Esophagus squamous epithelium (tissue), 5 donors: ENCODE data around the gene PDE7B. TPM values are rescaled to one million over a fixed set of nuclear protein-coding genes. Genes with fewer than 3 reads are reported as not detected.

Experiments used
- DNase-seq: peaks from one replicate; lab custom pipeline; 2025; lab: John Stamatoyannopoulos, UW
- H3K27ac ChIP-seq, 4 donors: fragments of 200-600 bp; sonication (generic); one replicate each; pipeline ENCODE4 v1.5.1; 2016 to 2019; ENCODE audit warnings: mild to moderate bottlenecking in 1 of 4
- H3K27me3 ChIP-seq, 4 donors: fragments of 200-600 bp; sonication (generic); 1 replicate in 3 of 4; 2 replicates in 1 of 4; pipeline versions ENCODE4 v1.5.1 to v1.6.0; 2017 to 2021; ENCODE audit warnings: antibody characterized with exemption in 1 of 4
- H3K36me3 ChIP-seq, 3 donors: fragments of 200-600 bp; sonication (generic); one replicate each; pipeline ENCODE4 v1.5.1; 2016 to 2019
- H3K4me1 ChIP-seq, 3 donors: fragments of 200-600 bp; sonication (generic); one replicate each; pipeline ENCODE4 v1.5.1; 2017 to 2019
- H3K4me3 ChIP-seq, 4 donors: fragments of 200-600 bp; sonication (generic); 1 replicate in 3 of 4; 2 replicates in 1 of 4; pipeline ENCODE4 v1.5.1; 2016 to 2019; ENCODE audit warnings: mild to moderate bottlenecking in 2 of 4, moderate library complexity in 1 of 4
- H3K9me3 ChIP-seq, 3 donors: fragments of 200-600 bp; sonication (generic); one replicate each; pipeline ENCODE4 v1.5.1; 2016 to 2019
- POLR2A ChIP-seq, 4 donors: fragments of 450-650 bp; IDR thresholded peaks; one replicate each; pipeline ENCODE4 v1.6.1; 2017; ENCODE audit warnings: antibody characterized with exemption in 4 of 4, mild to moderate bottlenecking in 4 of 4, moderate library complexity in 3 of 4
- WGBS, 2 donors: methylation state at CpG; one replicate each; pipeline ENCODE4 v1.1.5; 2018; 5-methylcytosine and 5-hydroxymethylcytosine counted together
- intact Hi-C: fragments of 100-400 bp; cut with DNase I; formaldehyde crosslinking; loops from one replicate; pipeline ENCODE4 v1.15.0; 2022
- total RNA-seq, 4 donors: library from RNA; depleted of rRNA; stranded (reverse); fragments of >200 nt; gene quantifications; one replicate each; pipeline ENCODE4 v1.1.0, GENCODE V29; 2016
- TF ChIP-seq, protein P1 (sequence below), 6 experiments: fragments of 450-650 bp in 4 of 6; fragments of 200-600 bp in 2 of 6; sonication (generic) in 2 of 6; IDR thresholded peaks; one replicate each; pipeline ENCODE4 v1.5.1; 2016 to 2019; ENCODE audit warnings: antibody characterized with exemption in 6 of 6, mild to moderate bottlenecking in 4 of 6, moderate library complexity in 4 of 6
- donor health status: DM: yes; HTN: yes; CAD: no.

The PDE7B gene
- total RNA-seq, 4 donors from 2014 or later = 0.08 to 6.1 (median 0.47) TPM

DNA sequence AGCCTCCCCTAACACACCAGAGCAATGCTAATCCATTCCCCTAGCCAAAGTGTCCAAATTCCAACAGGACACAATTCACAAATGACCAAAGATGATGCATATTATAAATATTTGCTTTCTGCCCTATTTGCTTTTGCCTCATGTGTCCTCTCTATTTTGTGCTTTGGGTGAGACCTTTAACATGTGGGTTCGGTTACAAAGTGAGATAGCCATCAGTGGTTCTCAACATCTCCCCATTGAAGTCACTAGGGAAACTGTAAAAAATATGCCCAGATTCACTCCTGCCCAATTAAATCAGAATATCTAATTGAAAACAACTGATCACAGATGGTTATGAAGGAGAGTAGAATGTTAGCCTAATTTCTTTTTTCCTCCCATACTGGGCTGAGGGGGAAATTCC, 239.4 kb downstream of the PDE7B start:
- TF ChIP-seq, protein P1, sequence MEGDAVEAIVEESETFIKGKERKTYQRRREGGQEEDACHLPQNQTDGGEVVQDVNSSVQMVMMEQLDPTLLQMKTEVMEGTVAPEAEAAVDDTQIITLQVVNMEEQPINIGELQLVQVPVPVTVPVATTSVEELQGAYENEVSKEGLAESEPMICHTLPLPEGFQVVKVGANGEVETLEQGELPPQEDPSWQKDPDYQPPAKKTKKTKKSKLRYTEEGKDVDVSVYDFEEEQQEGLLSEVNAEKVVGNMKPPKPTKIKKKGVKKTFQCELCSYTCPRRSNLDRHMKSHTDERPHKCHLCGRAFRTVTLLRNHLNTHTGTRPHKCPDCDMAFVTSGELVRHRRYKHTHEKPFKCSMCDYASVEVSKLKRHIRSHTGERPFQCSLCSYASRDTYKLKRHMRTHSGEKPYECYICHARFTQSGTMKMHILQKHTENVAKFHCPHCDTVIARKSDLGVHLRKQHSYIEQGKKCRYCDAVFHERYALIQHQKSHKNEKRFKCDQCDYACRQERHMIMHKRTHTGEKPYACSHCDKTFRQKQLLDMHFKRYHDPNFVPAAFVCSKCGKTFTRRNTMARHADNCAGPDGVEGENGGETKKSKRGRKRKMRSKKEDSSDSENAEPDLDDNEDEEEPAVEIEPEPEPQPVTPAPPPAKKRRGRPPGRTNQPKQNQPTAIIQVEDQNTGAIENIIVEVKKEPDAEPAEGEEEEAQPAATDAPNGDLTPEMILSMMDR (IDR thresholded peaks at IDR 0.05) = no peak
- TF ChIP-seq POLR2A (IDR thresholded peaks at IDR 0.05) = no peak
- no peak overlapping the region for H3K27ac ChIP-seq
- no peaks in the 10 kb centered on the region for H3K9me3 ChIP-seq
- peaks cover 0 to 7% (median 6%) of the 10 kb centered on the region in 3 donors for H3K4me1 ChIP-seq
- intact Hi-C loops = no loop called here
- no peak for DNase-seq
- no peak overlapping the region for H3K4me3 ChIP-seq
- no peaks in the 10 kb centered on the region for H3K27me3 ChIP-seq
- H3K36me3 ChIP-seq = no peaks in the 10 kb centered on the region
- 91 to 92% methylated on average over 1 of the region's 1 CpG for WGBS, 2 donors

DNA sequence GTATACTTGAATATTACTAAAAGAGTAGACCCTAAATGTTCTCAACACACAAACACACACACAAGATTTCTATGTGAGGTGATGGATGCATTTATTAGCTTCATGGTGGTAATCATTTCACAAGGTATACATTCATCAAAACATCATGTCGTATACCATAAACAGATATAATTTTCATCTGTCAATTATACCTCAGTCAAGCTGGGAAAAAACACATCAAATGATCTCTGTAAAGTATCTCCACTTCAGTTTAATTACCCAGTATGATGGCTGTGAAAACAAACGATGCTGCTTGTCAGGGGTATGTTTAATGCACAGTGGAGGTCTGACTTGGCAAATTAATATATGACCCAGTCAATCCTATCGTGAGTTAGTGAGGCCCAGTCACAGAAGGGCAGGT, 241.4 kb downstream of the PDE7B start:
- Histone ChIP-seq H3K4me1 (peaks cover 0 to 15% (median 7%) of the 10 kb centered on the region in 3 donors), H3K27me3 (no peaks in the 10 kb centered on the region), H3K4me3 (no peak overlapping the region), H3K27ac (no peak overlapping the region), H3K36me3 (no peaks in the 10 kb centered on the region), H3K9me3 (no peaks in the 10 kb centered on the region)
- WGBS, 2 donors = 74 to 80% methylated on average over 3 of the region's 3 CpGs
- intact Hi-C loops = no loop called here
- no peak for DNase-seq
- no peak for TF ChIP-seq POLR2A (IDR thresholded peaks at IDR 0.05)
- TF ChIP-seq, protein P1 (IDR thresholded peaks at IDR 0.05) = no peak

DNA sequence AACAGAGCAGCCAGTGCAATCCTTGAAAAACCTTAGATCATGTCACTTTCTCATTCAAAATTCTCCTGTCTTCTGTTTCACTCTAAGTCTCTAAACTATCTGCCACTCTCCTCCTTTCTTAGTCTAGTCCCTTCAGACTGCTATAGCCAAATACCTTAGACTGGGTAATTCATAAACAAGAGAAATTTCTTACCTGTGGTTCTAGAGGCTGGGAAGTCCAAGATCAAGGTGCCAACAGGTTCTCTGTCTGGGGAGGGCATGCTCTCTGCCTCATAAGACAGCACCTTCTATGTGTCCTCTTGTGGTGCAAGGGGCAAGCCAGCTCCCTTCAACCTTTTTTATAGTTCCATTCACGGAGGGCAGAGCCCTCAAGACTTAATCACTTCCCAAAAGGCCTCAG, 242.3 kb downstream of the PDE7B start:
- no peaks in the 10 kb centered on the region for H3K36me3 ChIP-seq
- H3K27ac ChIP-seq = no peak overlapping the region
- H3K4me1 ChIP-seq = peaks cover 0 to 15% (median 7%) of the 10 kb centered on the region in 3 donors
- DNase-seq = no peak
- H3K4me3 ChIP-seq = no peak overlapping the region
- TF ChIP-seq, protein P1 (IDR thresholded peaks at IDR 0.05) = no peak
- TF ChIP-seq POLR2A (IDR thresholded peaks at IDR 0.05) = no peak
- no peaks in the 10 kb centered on the region for H3K9me3 ChIP-seq
- intact Hi-C loops = no loop called here
- no peaks in the 10 kb centered on the region for H3K27me3 ChIP-seq
- 50 to 75% methylated on average over 1 of the region's 1 CpG for WGBS, 2 donors

DNA sequence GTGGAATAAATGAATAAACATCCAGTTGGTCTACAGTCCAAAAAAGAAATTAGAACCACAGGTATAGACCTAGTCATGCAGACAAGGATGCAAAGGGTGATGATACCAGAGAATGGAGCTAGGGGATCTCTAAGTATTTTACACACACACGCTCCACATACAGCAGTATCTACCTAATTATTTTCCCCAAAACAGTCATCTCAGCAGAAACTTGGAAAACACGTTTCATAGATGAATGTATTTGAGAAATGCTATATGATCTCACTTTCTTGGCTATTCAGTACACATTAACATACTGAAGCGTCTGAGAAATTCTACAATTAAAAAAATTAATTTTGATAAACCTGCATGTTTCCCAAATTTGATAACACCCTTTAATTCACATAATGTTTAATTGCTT, 243.3 kb downstream of the PDE7B start:
- no peak overlapping the region for H3K4me3 ChIP-seq
- no peaks in the 10 kb centered on the region for H3K27me3 ChIP-seq
- no peak for TF ChIP-seq POLR2A (IDR thresholded peaks at IDR 0.05)
- TF ChIP-seq, protein P1 (IDR thresholded peaks at IDR 0.05) = no peak
- intact Hi-C loops = no loop called here
- no peak for DNase-seq
- no peak overlapping the region for H3K27ac ChIP-seq
- peaks cover 0 to 15% (median 7%) of the 10 kb centered on the region in 3 donors for H3K4me1 ChIP-seq
- no peaks in the 10 kb centered on the region for H3K36me3 ChIP-seq
- H3K9me3 ChIP-seq = no peaks in the 10 kb centered on the region
- 75 to 92% methylated on average over 3 of the region's 3 CpGs for WGBS, 2 donors

DNA sequence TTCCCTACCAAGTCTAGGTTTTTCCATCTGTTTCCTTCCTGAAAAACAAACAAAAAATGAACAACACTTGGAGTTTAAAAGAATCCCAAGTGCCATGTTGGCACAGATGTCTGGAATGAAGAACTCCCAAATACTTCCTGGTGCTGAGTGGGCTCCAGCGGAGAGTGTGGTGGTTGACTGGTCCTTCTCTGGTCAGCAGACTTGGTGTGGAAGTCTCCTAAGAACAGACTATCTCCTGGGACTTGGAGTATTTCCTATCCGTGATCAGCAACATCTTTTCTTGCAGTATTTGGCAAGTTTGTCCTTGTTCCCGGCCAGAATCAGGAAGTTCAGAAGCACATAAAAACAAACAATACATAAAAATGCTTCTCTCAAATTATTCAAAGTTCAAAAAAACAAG, 244.5 kb downstream of the PDE7B start:
- Histone ChIP-seq H3K27ac (peak overlapping the region in 2 of 4 donors; percentile 55 to 60), H3K4me1 (peaks cover 0 to 15% (median 7%) of the 10 kb centered on the region in 3 donors), H3K9me3 (no peaks in the 10 kb centered on the region), H3K36me3 (no peaks in the 10 kb centered on the region), H3K4me3 (no peak overlapping the region), H3K27me3 (no peaks in the 10 kb centered on the region)
- no peak for DNase-seq
- 29 to 37% methylated on average over 3 of the region's 3 CpGs for WGBS, 2 donors
- TF ChIP-seq POLR2A (IDR thresholded peaks at IDR 0.05) = no peak
- TF ChIP-seq, protein P1 (IDR thresholded peaks at IDR 0.05) = no peak
- intact Hi-C loops = no loop called here
